GM12878 (cell line): ENCODE results near the gene ATP2C2. TPM values are rescaled to one million over a fixed set of nuclear protein-coding genes. Genes with fewer than 3 reads are reported as not detected.

Source experiments
- ATAC-seq: fragments of 200-7000 bp; cut with Tn5 transposase; 3 replicates; pipeline ENCODE4 v1.9.1; 2020; ENCODE audit warnings: mild to moderate bottlenecking, moderate library complexity
- BruUV-seq: library from RNA; stranded (reverse); fragments of 400-500 nt; replicated peaks from 2 replicates; lab custom pipeline; 2021; lab: Mats Ljungman, UMichigan
- CTCF ChIA-PET: fragments of 300-600 bp; sonication (Branson Sonifier 250); formaldehyde crosslinking; extraction: SDS; loops from one replicate; lab custom pipeline; 2021; ENCODE audit warnings: inconsistent platforms; lab: Yijun Ruan, JAX
- POLR2A ChIA-PET: fragments of 350-600 bp; formaldehyde crosslinking; extraction: SDS; loops from one replicate; lab custom pipeline; 2021; ENCODE audit warnings: inconsistent platforms; lab: Charles Lee
- RAD21 ChIA-PET: fragments of 300-600 bp; sonication (Branson Sonifier 250); formaldehyde crosslinking; loops from one replicate; lab custom pipeline; 2023; ENCODE audit warnings: antibody characterized with exemption; ENCODE audit not compliant: unreplicated experiment; lab: Charles Lee
- SMC1A ChIA-PET: fragments of 300-600 bp; sonication (Branson Sonifier 250); formaldehyde crosslinking; loops from one replicate; lab custom pipeline; 2023; ENCODE audit not compliant: unreplicated experiment, uncharacterized antibody; lab: Charles Lee
- DNase-seq: peaks from one replicate; pipeline ENCODE4 v3.0.0-alpha.2; 2011; ENCODE audit warnings: low read depth, low spot score
- FAIRE-seq: peaks from 3 replicates; lab custom pipeline; 2011; peaks lifted over from hg19 to GRCh38; lab: Jason Lieb, UNC
- H2AFZ ChIP-seq: 2 replicates; pipeline ENCODE4 v1.6.0; 2011; ENCODE audit warnings: low read depth, low read length, control low read depth; ENCODE audit not compliant: control insufficient read depth
- H3K27ac ChIP-seq: 2 replicates; pipeline ENCODE4 v1.5.1; 2011; ENCODE audit warnings: control low read depth; ENCODE audit not compliant: control insufficient read depth, insufficient read depth
- H3K27me3 ChIP-seq, 2 experiments: replicated peaks in 1 of 2; 2 replicates each; pipeline versions ENCODE4 v1.6.0 to v1.6.1; 2011; ENCODE audit warnings: low read length in 1 of 2; ENCODE audit not compliant: control insufficient read depth in 2 of 2, insufficient read depth in 2 of 2
- H3K36me3 ChIP-seq, 2 experiments: 2 replicates each; pipeline ENCODE4 v1.5.1; 2011; ENCODE audit warnings: low read length in 1 of 2; ENCODE audit not compliant: control insufficient read depth in 2 of 2, insufficient read depth in 2 of 2
- H3K4me1 ChIP-seq: 2 replicates; pipeline ENCODE4 v1.6.1; 2011; ENCODE audit warnings: mild to moderate bottlenecking, low read length, moderate library complexity, mixed read lengths; ENCODE audit not compliant: control insufficient read depth, insufficient read depth
- H3K4me2 ChIP-seq: 2 replicates; pipeline ENCODE4 v1.6.0; 2011; ENCODE audit warnings: control low read depth; ENCODE audit not compliant: control insufficient read depth, insufficient read depth
- H3K4me3 ChIP-seq: fragments of 200-600 bp; sonication (generic); 2 replicates; pipeline ENCODE4 v1.5.1; 2016
- H3K79me2 ChIP-seq: 2 replicates; pipeline ENCODE4 v1.6.0; 2011; ENCODE audit warnings: low read length; ENCODE audit not compliant: control insufficient read depth, insufficient read depth
- H3K9ac ChIP-seq: 2 replicates; pipeline ENCODE4 v1.8.0; 2011; ENCODE audit warnings: low read length, control low read depth, mixed read lengths; ENCODE audit not compliant: control insufficient read depth, insufficient read depth
- H3K9me3 ChIP-seq: replicated peaks from 3 replicates; pipeline ENCODE4 v1.5.1; 2011; ENCODE audit warnings: mild to moderate bottlenecking, low read length; ENCODE audit not compliant: control insufficient read depth, insufficient read depth
- H4K20me1 ChIP-seq: 2 replicates; pipeline ENCODE4 v1.6.0; 2011; ENCODE audit not compliant: control insufficient read depth, insufficient read depth
- CREM ChIP-seq: IDR thresholded peaks from 2 replicates; pipeline ENCODE4 v1.6.1; 2014; ENCODE audit warnings: antibody characterized with exemption, low read depth
- ESRRA ChIP-seq: IDR thresholded peaks from 2 replicates; pipeline ENCODE4 v1.6.1; 2012; ENCODE audit warnings: mild to moderate bottlenecking, low read length, improper control_type of control experiment
- HCFC1 ChIP-seq: fragments of 150-350 bp; IDR thresholded peaks from 2 replicates; pipeline ENCODE4 v1.6.1; 2014; ENCODE audit warnings: low read length
- MXI1 ChIP-seq: fragments of 150-350 bp; IDR thresholded peaks from 2 replicates; pipeline ENCODE4 v1.6.1; 2011; ENCODE audit warnings: low read depth, mild to moderate bottlenecking, inconsistent platforms, low read length, improper control_type of control experiment
- PAX8 ChIP-seq: fragments of 450-650 bp; IDR thresholded peaks from 2 replicates; pipeline ENCODE4 v1.6.1; 2017; ENCODE audit warnings: mild to moderate bottlenecking, moderate library complexity
- TCF12 ChIP-seq: IDR thresholded peaks from 2 replicates; pipeline ENCODE4 v1.6.1; 2011; ENCODE audit warnings: low read depth, mild to moderate bottlenecking, low read length
- ZBED1 ChIP-seq: IDR thresholded peaks from 2 replicates; pipeline ENCODE4 v1.6.1; 2016; ENCODE audit warnings: borderline replicate concordance
- ZZZ3 ChIP-seq: IDR thresholded peaks from 2 replicates; pipeline ENCODE4 v1.6.1; 2011; ENCODE audit warnings: low read depth; ENCODE audit not compliant: control insufficient read depth, insufficient read length
- WGBS: methylation state at CpG from one replicate; pipeline ENCODE4 v1.1.6; 2016; ENCODE audit warnings: low lambda C conversion rate; ENCODE audit not compliant: insufficient replicate concordance, insufficient coverage; ENCODE audit errors: missing lambda C conversion rate; 5-methylcytosine and 5-hydroxymethylcytosine counted together
- in situ Hi-C: fragments of 300-500 bp; cut with MboI; formaldehyde crosslinking; loops from 9 replicates; pipeline ENCODE4 v1.14.3; 2018; ENCODE audit warnings: mixed read lengths
- intact Hi-C: fragments of 100-400 bp; cut with micrococcal nuclease; formaldehyde crosslinking; loops from one replicate; pipeline ENCODE4 v1.14.2; 2022; ENCODE audit not compliant: unreplicated experiment
- polyA plus RNA-seq, 11 experiments: library from polyadenylated mRNA; depleted of rRNA in 4 of 11; unstranded in 6 of 11; stranded (reverse) in 5 of 11; fragments of >200 nt; fragmentation: Nextera tagmentation in 4 of 11; fragmentation: Illumina TruSeq in 1 of 11; extraction: Ambion mirVana in 4 of 11; extraction: Trizol in 1 of 11; gene quantifications; 1 replicate in 1 of 11; 2 replicates in 10 of 11; pipeline versions ENCODE4 v1.2.1 to v1.2.3, GENCODE V29; 2011 to 2016; ENCODE audit warnings: inconsistent platforms in 2 of 11, missing spikeins in 2 of 11, low read depth in 1 of 11
- total RNA-seq, 4 experiments: library from RNA; depleted of rRNA in 3 of 4; stranded (reverse); fragments of >200 nt in 3 of 4; fragmentation: Illumina TruSeq in 1 of 4; extraction: Trizol in 1 of 4; gene quantifications; 2 replicates each; pipeline versions ENCODE4 v1.2.1 to v1.2.3, GENCODE V29; 2013 to 2021
- TF ChIP-seq, protein P1 (sequence below): fragments of 450-650 bp; IDR thresholded peaks from 2 replicates; pipeline ENCODE4 v1.6.1; 2017; ENCODE audit warnings: mild to moderate bottlenecking, moderate library complexity
- TF ChIP-seq, protein P2 (sequence below), 3 experiments: IDR thresholded peaks in 2 of 3; conservative IDR thresholded peaks in 1 of 3; 2 replicates each; pipeline ENCODE4 v1.5.1; 2011; ENCODE audit warnings: low read depth in 3 of 3, low read length in 3 of 3, mild to moderate bottlenecking in 3 of 3, control low read depth in 2 of 3, moderate library complexity in 2 of 3, inconsistent platforms in 1 of 3, mixed read lengths in 1 of 3; ENCODE audit not compliant: control insufficient read depth in 2 of 3, insufficient read depth in 1 of 3; ENCODE audit errors: extremely low read depth in 1 of 3

Gene ATP2C2
- total and polyA plus RNA-seq, 10 of the 15 experiments (the other 5 are each of a cell fraction or from before 2014, with no cell fraction given) = 0.05 to 0.19 TPM; not detected in 8

DNA sequence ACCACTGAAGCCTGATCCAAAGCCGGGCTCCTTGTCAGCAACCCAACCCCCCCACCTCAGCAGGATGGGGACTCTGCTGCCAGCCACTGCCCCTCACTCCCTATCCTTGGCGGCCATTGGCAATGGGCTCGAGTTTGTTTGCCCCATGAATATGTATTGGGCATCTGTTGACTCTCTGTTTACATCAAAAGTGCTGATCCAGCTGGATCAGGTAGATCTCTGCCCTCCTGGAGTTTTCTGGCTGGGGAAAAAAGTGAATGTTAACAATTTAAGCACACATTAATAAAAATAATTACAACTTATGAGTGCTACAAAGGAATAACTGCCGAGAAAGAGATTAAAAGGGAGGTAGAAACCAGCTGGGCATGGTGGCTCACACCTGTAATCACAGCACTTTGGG, 62.5 kb downstream of the ATP2C2 start (continued):
- TF ChIP-seq, protein P1, sequence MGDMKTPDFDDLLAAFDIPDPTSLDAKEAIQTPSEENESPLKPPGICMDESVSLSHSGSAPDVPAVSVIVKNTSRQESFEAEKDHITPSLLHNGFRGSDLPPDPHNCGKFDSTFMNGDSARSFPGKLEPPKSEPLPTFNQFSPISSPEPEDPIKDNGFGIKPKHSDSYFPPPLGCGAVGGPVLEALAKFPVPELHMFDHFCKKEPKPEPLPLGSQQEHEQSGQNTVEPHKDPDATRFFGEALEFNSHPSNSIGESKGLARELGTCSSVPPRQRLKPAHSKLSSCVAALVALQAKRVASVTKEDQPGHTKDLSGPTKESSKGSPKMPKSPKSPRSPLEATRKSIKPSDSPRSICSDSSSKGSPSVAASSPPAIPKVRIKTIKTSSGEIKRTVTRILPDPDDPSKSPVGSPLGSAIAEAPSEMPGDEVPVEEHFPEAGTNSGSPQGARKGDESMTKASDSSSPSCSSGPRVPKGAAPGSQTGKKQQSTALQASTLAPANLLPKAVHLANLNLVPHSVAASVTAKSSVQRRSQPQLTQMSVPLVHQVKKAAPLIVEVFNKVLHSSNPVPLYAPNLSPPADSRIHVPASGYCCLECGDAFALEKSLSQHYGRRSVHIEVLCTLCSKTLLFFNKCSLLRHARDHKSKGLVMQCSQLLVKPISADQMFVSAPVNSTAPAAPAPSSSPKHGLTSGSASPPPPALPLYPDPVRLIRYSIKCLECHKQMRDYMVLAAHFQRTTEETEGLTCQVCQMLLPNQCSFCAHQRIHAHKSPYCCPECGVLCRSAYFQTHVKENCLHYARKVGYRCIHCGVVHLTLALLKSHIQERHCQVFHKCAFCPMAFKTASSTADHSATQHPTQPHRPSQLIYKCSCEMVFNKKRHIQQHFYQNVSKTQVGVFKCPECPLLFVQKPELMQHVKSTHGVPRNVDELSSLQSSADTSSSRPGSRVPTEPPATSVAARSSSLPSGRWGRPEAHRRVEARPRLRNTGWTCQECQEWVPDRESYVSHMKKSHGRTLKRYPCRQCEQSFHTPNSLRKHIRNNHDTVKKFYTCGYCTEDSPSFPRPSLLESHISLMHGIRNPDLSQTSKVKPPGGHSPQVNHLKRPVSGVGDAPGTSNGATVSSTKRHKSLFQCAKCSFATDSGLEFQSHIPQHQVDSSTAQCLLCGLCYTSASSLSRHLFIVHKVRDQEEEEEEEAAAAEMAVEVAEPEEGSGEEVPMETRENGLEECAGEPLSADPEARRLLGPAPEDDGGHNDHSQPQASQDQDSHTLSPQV = no peak
- TF ChIP-seq ZBED1 = no peak

DNA sequence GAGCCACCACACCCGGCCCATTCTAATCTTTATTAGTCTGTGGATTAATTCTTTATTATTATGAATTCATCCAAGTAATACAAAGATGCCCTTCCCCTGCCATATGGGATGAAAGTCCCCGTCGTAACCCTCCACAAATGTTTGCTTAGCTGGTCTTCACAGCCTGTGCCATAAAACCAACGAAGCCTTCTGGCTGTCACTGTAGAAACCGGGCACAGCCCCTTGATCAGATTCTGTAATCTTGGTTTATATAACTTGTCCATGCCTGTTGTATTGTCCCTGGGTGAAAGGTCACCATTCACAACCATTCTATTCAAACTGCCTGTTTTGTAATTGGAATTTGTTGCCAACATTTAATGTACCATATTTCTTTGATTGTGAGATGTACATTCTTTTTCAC, 66.5 kb downstream of the ATP2C2 start:
- no peaks in the 10 kb centered on the region for H3K79me2 ChIP-seq
- no peak for DNase-seq
- no peak overlapping the region for H3K27ac ChIP-seq
- H3K27me3 ChIP-seq = no peaks in the 10 kb centered on the region; a peak in 1 of 4 replicates
- intact Hi-C loops (no loop called here), in situ Hi-C loops (no loop called here)
- no peak overlapping the region for H3K4me2 ChIP-seq
- no peaks in the 10 kb centered on the region for H3K36me3 ChIP-seq
- no peak overlapping the region for H2AFZ ChIP-seq
- 25% methylated on average over 5 of the region's 5 CpGs for whole genome bisulfite sequencing
- CTCF ChIA-PET = interaction anchor here (1.0 kb wide), 1 partner anchor 365 kb away, joined by 3 read pairs; no protein-coding TSS in a partner anchor
- no peaks in the 10 kb centered on the region for H3K9me3 ChIP-seq
- SMC1A ChIA-PET = no interaction called here
- RAD21 ChIA-PET = no interaction called here
- POLR2A ChIA-PET = no interaction called here
- no peak overlapping the region for H3K9ac ChIP-seq
- no peaks in the 10 kb centered on the region for H4K20me1 ChIP-seq
- TF ChIP-seq CREM (no peak), ESRRA (no peak), MXI1 (no peak), PAX8 (no peak), TCF12 (no peak), HCFC1 (no peak), ZZZ3 (no peak)
- TF ChIP-seq, protein P2, sequence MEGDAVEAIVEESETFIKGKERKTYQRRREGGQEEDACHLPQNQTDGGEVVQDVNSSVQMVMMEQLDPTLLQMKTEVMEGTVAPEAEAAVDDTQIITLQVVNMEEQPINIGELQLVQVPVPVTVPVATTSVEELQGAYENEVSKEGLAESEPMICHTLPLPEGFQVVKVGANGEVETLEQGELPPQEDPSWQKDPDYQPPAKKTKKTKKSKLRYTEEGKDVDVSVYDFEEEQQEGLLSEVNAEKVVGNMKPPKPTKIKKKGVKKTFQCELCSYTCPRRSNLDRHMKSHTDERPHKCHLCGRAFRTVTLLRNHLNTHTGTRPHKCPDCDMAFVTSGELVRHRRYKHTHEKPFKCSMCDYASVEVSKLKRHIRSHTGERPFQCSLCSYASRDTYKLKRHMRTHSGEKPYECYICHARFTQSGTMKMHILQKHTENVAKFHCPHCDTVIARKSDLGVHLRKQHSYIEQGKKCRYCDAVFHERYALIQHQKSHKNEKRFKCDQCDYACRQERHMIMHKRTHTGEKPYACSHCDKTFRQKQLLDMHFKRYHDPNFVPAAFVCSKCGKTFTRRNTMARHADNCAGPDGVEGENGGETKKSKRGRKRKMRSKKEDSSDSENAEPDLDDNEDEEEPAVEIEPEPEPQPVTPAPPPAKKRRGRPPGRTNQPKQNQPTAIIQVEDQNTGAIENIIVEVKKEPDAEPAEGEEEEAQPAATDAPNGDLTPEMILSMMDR (IDR thresholded peaks at IDR 0.05 in 2 of 3, conservative IDR thresholded peaks at IDR 0.05 in 1 of 3; ENCODE audit: control insufficient read depth in 2 of 3, extremely low read depth in 1 of 3, insufficient read depth in 1 of 3, low read depth in 3 of 3, low read length in 3 of 3) = no peak
- TF ChIP-seq, all 136 proteins: peak for 0
- no peak for ATAC-seq
- H3K4me3 ChIP-seq = no peak overlapping the region
- BruUV-seq = no TSS peak
- no peaks in the 10 kb centered on the region for H3K4me1 ChIP-seq
- FAIRE-seq = no peak
